ENCODE measurements around the gene NINJ1.
"Not testable (repeated sequence)": the region's sequence is repeated elsewhere in the genome, so short reads cannot be mapped to it uniquely, and the experiment has no call there.

NINJ1 gene

DNA sequence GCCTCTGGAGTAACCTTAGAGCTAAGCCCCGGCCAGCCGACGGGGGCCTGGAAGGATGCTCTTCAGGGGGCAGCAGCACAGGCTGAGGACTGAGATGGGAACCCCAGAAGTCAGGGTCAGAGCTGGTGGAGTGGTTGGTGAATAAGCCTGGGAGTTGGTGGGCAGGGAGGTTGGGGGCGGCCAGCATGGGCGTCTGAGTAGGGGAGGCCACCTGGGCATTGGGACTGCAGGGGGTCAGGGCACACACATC lies 14.4 kb downstream of the NINJ1 start:
- DNase-seq (ENCODE audit: low spot score) = no peak

DNA sequence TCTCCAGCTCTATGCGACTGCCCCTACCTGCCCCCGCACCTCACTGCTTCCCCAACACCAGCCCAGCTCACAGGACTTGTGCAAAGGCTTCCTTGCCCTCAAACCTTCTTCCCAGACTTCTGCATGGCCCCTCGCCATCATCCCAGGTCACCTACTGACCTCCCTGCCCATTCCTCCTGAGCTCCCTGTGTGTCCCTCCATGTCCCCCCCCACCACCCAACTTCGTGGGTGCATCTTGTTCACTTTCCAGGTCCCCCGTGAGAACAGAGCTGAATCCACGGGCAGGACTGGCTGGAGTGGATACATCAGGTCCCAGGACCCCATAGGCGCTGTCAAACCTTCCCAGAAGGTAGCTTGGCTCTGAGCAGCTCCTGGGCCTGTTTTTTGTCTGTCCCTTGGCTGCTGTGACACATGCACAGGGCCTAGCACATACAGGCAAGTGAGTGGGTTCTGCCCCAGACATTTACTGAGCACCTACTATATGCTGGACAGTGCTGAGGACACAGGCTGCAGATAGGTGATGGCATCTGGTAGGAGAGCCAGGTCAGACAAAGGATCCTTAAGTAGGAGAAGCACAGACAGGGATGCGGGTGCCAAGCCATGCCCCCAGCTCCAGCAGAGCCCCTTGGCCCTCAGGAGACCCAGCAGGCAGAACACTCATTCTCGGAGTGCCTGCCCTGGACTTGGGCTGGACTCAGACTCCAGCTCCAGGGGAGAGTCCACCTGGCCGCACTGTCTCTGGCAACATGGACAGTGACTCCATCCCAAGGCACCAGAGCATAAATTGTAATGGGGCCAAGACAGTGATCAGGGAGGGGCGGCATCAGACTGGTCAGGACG lies 15.0 kb downstream of the NINJ1 start:
- DNase-seq (ENCODE audit: low spot score) = no peak

DNA sequence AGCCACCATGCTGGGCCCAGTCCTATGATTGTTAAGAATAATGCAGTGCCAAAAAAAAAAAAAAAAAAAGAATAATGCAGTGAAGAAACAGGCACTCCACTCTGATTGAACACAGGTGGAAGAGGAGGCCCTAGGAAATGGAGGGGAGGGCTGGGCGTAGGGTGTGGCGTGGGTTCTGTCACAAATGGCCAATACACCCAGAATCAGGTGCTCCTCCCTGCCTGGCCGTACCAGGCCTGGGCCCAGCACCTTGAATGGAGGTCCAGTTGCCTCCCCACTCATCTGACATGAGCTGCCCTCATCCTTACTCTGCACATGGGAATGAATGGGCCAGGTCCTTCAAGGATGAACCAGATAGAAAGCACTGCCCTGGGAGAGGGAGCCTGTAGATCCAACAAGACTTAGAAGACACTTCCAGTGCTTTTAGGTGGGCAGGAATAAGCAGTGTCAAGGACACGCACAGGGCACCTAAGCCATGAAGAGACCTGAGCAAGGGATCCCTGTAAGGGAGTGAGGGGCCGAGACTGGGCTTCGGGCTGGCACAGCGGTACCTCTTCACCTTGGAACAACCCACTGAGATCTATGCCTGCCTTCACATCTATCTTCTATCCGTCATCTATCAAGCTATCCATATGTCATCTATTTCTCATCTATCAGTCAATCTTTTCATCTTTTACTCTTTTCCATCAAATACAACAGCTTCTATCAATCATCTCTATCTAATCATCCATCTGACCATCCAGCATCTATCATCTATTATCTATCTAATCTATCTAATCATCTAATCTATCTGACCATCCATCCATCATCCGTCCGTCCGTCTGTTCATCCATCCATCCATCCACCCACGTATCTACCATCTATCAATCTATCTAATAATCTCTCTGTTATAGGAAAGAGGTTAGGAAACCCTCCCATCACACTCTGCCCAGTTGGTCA lies 15.9 kb downstream of the NINJ1 start:
- no peak for DNase-seq (ENCODE audit: low spot score)

DNA sequence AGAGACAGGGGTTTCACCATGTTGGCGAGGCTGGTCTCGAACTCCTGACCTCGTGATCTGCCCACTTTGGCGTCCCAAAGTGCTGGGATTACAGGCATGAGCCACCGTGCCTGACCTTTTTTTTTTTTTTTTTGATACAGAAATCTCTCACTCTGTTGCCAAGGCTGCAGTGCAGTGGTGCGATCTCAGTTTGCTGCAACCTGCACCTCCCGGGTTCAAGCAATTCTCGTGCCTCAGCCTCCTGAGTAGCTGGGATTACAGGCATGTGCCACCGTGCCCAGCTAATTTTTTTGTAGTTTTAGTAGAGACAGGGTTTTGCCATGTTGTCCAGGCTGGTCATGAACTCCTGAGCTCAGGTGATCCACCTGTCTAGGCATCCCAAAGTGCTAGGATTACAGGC lies 16.5 kb downstream of the NINJ1 start:
- not testable (repeated sequence) for DNase-seq (ENCODE audit: low spot score)

DNA sequence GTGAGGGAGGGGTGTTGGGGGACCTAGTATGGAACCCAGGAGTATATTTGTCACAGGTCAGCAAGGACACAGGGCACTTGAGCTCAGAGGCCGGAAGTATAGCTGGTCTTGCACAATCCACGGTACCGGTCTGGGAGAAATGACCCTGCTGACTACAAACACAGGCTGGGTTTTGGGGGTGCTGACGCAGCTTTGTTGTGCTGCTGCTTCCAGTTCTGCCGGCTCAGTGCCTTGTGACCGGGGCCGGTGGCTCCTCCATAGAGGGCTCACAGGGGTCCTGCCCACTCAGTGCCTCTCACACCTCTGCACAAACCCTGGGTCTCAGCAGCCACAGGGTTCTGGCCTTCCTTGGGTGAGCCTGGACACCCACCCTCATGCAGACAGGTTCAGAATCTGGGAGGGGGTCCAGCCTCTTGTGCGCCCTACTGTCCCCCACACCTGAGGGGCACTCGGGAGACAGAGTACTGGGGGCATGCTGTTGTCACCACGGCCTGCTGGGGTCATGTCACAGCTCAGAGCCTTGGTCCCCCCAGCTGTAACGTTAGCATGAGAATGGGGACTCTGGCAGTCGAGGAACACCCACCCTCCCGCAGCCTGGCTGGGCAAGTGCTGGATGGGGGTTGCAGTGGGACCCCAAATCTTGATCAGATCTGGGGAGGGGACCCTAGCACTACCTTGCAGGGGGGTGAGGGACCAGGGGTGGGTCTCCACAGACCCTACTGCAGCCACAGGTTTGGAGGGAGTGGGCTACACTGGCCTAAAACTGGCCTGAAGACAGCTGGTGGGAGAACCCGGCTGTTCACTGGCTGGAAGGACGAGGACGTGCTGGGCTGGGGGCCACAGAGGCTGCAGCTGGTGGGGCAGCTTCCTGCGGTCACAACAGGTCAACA lies 17.7 kb downstream of the NINJ1 start:
- no peak for DNase-seq (ENCODE audit: low spot score)

DNA sequence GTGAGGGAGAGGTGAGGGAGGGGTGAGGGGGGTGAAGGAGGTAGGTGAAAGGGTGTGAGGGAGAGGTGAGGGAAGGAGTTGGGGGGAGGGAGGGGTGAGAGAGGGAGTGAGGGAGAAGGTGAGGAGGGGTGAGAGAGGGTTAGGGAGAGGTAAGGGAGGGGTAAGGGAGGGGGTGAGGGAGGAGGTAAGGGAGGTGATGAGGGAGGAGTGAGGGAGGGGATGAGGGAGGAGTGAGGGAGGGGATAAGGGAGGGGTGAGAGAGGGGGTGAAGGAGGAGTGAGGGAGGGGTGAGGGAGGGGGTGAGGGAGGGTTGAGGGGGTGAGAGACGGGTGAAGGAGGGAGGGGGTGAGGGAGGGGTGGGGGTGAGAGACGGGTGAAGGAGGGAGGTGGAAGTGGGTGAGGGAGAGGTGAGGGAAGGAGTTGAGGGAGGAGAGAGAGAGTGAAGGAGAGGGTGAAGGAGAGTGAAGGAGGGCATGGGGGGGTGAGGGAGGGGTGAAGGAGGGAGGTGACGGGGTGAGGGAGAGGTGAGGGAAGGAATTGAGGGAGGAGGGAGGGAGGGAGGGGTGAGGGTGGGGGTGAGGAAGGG lies 18.5 kb downstream of the NINJ1 start:
- DNase-seq (ENCODE audit: low spot score) = no peak

DNA sequence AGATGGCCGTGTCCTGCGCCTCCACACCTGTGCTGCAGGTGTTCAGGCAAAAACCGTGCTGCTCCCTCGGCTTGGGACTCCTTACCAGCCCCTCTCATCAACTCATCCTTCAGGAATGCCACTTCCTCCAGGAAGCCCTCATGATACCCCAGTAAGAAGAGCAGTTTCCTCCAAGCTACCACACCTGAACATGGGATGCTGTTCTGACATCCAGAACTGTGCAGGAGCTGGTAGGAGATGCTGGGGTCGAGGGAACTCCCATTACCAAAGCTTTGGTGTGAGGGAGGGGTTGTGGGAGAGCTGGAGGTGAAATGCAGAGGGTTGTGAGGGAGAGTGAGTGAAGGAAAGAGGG lies 19.1 kb downstream of the NINJ1 start:
- DNase-seq (ENCODE audit: low spot score) = no peak

DNA sequence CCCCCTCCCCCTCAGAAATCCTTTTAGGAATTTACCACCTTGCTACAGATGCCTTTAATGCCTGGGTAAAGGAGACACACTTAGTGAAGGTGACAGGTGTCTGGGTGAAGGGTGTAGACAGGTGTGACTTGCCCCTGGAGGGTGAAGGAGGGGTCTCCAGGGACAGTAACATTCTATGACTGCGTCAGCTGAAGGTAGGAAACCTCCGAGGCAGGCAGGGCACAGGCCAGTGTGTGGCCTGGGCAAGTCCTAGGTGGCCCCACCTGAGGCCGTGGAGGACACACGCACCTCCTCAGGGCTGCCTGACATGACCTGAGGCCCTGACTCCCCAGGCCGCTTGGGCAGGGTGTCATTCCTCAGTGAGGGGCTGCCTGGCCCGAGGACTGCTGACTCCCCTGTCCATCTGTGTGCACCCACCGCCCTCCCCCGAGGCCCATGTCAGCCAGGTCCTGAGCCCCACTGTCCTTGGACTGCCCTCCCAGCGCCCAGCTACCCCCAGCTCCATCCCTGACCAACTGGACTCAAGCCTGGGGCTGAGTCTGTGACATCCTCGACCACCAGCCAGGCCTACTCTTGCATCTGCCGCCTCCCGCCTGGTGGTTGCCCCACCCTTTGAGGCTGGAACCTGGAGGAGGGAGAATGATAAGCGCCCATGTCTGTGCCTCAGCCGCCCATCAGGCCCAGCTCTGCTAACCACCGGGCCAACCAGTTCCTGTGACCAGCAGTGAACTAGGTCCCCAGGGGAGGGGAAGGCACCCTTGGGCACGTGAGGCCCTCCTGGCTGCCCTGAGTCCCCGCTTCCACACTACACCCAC lies 19.7 kb downstream of the NINJ1 start:
- no peak for DNase-seq (ENCODE audit: low spot score)

DNA sequence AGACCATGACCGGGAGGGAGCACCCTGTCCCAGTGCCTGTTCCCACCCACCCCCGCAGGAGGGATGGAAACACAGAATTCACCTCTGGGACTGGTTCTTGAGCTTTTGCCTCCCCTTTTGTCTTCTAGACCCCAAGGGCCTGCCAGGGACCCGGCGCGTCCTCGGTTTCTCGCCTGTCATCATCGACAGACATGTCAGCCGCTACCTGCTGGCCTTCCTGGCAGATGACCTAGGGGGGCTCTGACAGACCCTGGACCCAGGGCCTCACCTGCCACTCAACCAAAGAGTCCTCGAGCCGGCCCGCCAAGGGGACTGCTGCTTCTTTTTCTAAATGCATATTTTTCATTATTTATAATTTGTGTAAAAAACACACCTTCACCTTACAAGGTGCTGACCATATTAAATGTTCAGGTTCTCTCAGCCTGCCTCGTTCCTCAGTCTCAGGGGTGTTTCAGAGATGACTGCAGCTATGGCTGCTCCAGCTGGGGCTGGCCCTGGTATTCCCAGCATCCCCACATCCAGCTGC lies 21.1 kb downstream of the NINJ1 start:
- no peak for DNase-seq (ENCODE audit: low spot score)

DNA sequence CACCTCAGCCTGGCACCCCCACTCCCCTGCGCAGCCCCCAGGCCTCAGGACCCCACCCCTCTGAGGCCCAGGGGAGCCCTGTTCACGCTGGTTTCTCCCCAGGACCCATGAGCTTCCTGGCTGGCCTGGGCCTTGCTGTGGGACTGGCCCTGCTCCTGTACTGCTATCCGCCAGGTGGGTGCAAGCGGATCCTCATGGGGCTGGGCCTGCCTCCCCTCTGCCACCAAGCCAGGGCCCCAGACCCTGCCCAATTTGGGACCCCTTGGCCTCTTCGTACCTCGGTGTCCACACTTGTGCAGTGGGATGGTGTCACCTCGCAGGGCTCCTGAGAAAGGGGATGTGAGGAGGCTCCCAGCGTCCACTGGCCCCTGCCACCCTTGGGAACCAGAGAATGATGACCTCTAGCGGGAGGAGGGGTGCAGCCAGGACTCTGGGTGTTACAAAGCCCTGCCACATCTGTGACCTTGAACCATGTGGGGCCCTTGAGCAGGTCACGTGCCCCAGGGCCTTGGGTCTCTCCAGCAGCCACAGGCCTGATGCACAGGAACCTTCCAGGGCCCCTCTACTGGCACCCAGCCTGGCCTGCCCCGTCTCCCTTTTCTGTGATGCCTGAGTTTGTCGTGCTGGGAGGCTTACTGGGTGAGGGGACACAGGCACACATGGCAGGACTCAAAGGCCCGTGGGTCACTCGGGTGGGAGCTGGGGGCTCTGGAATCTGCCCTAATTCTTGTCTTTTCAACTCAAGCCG lies 21.8 kb downstream of the NINJ1 start:
- no peak for DNase-seq (ENCODE audit: low spot score)

DNA sequence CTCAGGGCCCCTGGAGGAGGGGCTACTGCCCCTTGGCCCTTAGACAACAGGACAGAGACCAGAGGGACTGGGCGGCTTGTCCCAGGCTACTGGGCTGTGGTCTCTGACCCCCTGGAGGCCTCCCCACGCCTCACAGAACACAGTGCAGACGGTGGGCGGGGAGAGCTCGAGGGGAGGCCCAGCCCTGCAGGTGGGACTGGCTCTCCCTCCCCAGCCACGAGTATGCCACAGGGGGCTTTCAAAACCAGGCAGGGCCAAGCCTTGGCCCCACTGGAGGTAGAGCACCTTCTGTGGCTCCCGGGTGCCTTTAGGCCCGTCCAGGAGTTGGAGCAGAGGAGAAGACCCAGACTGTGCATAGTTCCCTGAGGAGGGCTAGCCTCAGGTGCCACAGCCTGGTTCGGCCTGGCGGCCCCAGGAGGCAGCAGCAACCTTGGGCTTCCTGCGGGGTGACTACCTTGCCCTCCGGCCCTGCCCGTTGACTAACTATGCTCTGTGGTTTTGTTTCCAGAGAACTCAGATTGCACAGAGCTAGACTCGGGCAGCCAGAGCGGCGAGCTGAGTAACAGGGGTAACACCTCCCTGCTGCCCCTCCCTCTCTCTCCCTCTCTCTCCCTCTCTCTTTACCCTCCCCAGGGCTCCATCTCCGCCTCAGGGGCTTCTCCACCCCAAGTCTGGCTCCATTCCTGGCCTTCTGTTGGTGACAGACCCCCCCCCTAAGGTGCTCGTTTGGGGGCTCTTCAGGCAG lies 22.5 kb downstream of the NINJ1 start:
- DNase-seq (ENCODE audit: low spot score) = no peak

DNA sequence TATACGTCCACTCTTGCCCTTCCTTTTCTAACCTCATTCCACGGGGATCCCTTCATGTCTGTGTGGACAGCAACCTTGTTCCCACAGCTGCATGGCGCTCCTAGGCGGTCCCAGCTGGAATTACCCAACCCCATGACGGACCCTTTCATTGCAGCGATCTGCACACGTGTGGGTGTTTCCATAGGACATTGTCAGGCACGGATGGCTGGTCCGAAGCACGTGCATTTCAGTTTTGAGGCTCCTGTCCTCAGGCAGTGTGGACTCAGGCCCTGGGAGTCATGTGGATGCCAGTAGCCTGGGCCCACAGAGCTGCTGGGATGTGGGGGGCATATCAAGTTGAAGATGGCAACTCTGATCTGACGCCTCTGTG lies 23.1 kb downstream of the NINJ1 start:
- no peak for DNase-seq (ENCODE audit: low spot score)

DNA sequence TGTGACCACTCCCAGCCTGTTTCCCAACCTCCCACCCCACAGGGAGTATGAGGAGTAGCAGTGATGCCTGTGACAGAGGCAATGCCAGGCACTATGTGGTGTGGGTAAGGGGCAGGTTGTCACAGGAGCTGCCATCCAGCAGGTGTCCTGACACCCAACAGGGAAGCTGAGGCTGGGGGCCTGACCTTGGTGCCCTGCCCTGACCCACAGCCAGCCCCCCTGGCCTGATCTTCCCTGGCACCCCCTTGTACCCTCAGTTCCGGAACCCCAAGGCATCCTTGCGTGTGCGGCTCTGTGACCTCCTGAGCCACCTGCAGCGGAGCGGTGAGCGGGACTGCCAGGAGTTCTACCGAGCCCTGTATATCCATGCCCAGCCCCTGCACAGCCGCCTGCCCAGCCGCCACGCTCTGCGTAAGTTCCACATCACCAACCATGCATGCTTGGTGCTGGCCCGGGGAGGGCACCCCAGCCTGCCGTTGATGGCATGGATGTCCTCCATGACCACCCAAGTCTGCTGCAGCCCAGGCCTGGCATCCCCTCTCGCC lies 23.7 kb downstream of the NINJ1 start:
- DNase-seq (ENCODE audit: low spot score) = no peak

DNA sequence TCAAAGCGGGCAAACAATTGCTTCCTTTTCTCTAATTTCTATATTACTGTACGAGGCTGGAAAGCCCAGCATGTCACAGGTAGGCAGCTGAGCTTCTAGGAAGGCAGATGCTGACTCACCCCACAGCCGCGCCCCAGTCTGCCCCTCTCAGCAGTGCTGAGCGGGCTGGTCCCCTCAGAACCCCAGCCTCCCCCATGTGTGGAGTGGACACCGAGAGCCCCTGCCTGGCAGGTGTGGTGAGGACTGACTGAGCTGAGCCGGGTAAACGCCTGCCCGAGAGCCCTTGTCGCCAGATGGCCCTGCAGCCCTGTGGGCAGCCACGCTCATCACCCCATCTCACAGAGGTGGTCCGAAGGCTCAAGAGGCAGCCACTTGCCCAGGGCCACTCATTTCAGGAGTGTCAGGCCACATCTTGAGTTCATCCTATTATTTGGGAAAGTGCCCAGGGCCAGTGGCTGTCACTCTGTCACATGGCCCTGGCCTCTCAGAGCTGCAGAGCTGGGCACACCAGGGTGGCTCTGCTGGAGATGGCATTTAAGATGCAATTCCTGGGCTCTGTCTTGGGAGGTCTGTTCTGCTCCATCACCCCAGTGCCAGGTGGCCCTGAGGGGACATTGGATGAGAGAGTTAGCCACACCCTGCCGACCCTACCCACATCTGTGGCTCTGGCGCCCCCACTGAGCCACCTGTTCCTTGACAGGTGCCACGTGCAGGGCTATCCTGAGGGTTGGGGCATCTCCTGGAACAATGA lies 25.6 kb downstream of the NINJ1 start:
- no peak for DNase-seq (ENCODE audit: low spot score)

DNA sequence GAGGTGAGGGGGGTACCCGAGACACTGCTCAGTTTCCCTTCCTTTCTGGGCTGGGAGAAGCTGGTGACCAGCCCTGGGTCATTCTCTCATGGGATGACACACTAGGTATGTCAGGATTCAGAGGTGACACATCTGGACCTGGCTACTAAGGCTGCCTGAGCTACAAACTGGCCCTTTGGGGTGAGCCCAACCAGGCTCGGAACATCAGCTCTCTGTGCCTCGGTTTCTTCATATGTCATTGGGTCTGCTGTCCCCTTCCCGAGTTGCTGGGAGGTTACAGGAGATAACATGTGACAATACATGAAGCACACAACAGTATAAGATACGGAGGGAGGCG lies 26.3 kb downstream of the NINJ1 start:
- DNase-seq (ENCODE audit: low spot score) = no peak

DNA sequence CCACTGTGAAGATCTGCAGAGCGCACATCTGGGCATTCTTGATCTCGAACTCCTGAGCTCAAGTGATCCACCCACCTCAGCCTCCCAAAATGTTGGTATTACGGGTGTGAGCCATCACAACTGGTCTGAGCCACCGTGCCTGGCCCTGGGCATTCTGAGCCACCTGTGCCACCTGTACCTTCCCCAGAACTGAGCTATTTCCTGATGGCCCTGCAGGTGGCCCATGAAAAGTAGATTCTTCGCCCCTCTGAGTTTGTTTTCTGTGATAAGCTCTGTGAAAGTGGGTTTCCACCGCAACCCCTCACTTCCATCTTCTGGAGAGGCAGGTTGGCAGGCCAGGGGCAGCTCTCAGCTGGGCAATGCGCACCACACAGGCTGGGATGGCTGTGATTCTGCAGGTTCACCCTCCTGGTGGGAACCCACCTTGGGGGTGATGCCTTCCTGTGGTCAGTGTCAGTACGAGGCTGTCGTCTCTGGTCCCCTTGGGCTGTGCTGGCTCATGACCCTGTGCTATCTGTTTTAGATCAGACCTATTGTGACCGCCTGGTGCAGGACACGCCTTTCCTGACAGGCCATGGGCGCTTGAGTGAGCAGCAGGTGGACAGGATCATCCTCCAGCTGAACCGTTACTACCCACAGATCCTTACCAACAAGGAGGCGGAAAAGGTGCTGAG lies 26.8 kb downstream of the NINJ1 start:
- no peak for DNase-seq (ENCODE audit: low spot score)

DNA sequence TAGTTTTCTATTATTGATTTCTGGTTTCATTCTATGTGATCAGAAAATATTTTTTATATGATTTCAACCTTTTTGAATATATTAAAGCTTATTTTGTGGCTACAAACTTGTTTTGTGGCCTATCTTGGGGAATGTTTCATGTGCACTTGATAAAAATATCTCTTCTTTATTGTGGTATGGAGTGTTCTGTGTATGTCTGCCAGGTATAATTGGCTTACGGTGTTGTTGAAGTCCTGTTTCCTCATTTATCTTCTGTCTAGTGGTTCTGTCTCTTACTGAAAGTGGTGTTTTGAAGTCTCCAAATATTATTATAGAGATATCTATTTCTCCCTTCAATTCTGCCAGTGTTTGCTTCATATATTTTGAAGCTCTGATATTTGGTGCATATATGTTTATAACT lies 28.4 kb downstream of the NINJ1 start:
- DNase-seq (ENCODE audit: low spot score) = no peak

DNA sequence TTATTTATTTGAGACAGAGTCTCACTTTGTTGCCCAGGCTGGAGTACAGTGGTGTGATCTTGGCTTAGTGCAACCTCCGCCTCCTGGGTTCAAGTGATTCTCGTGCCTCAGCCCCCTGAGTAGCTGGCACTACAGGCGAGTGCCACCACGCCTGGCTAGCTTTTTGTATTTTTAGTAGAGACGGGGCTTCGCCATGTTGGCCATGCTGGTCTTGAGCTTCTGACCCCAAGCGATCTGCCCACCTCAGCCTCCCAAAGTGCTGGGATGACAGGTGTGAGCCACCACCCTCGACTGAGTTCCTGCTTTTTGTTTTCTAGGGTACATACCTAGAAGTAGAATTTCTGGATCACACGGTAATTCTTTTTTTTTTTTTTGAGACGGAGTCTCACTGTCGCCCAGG lies 33.0 kb downstream of the NINJ1 start:
- not testable (repeated sequence) for DNase-seq (ENCODE audit: low spot score)
